Neural cell (in vitro differentiated cells): Measurements from ENCODE around the gene RGS10.
"Not testable (repeated sequence)": the region's sequence is repeated elsewhere in the genome, so short reads cannot be mapped to it uniquely, and the experiment has no call there.

Experiments
- EZH2 ChIP-seq: fragments of 200-600, 300-800 bp; shearing (Covaris generic), sonication (generic); IDR thresholded peaks from 2 replicates; pipeline ENCODE4 v1.6.1; 2014; ENCODE audit warnings: antibody characterized with exemption, low read length, borderline replicate concordance, mild to moderate bottlenecking; ENCODE audit not compliant: insufficient read depth, poor library complexity, severe bottlenecking
- MXI1 ChIP-seq: fragments of 450-650 bp; conservative IDR thresholded peaks from 2 replicates; pipeline ENCODE4 v1.6.1; 2014; ENCODE audit warnings: antibody characterized with exemption, mild to moderate bottlenecking; ENCODE audit not compliant: poor library complexity, severe bottlenecking
- POLR2AphosphoS5 ChIP-seq: IDR thresholded peaks from 2 replicates; pipeline ENCODE4 v1.6.1; 2012
- SMC3 ChIP-seq: fragments of 450-650 bp; conservative IDR thresholded peaks from 2 replicates; pipeline ENCODE4 v1.6.1; 2014; ENCODE audit warnings: antibody characterized with exemption, mild to moderate bottlenecking, moderate library complexity; ENCODE audit not compliant: poor library complexity
- TAF1 ChIP-seq: IDR thresholded peaks from 2 replicates; pipeline ENCODE4 v1.6.1; 2012; ENCODE audit warnings: low read depth
- TF ChIP-seq, protein P1 (sequence below): fragments of 450-650 bp; IDR thresholded peaks from 2 replicates; pipeline ENCODE4 v1.5.1; 2014; ENCODE audit warnings: antibody characterized with exemption, mild to moderate bottlenecking, moderate library complexity; ENCODE audit not compliant: poor library complexity, severe bottlenecking
- TF ChIP-seq, protein P2 (sequence below): IDR thresholded peaks from 2 replicates; pipeline ENCODE4 v1.6.1; 2012; ENCODE audit warnings: borderline replicate concordance

DNA sequence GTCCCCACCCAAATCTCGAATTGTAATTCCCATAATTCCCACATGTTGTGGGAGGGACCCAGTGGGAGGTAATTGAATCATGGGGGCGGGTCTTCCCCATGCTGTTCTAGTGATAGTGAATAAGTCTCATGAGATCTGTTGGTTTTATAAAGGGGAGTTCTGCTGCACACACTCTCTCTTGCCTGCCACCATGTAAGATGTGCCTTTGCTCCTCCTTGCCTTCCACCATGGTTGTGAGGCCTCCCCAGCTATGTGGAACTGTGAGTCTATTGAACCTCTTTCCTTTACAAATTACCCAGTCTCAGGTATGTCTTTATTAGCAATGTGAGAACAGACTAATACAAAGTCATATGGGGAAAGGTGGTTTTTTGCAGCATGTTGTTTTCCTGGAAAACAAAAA lies 79.3 kb downstream of the RGS10 start:
- TF ChIP-seq, protein P1, sequence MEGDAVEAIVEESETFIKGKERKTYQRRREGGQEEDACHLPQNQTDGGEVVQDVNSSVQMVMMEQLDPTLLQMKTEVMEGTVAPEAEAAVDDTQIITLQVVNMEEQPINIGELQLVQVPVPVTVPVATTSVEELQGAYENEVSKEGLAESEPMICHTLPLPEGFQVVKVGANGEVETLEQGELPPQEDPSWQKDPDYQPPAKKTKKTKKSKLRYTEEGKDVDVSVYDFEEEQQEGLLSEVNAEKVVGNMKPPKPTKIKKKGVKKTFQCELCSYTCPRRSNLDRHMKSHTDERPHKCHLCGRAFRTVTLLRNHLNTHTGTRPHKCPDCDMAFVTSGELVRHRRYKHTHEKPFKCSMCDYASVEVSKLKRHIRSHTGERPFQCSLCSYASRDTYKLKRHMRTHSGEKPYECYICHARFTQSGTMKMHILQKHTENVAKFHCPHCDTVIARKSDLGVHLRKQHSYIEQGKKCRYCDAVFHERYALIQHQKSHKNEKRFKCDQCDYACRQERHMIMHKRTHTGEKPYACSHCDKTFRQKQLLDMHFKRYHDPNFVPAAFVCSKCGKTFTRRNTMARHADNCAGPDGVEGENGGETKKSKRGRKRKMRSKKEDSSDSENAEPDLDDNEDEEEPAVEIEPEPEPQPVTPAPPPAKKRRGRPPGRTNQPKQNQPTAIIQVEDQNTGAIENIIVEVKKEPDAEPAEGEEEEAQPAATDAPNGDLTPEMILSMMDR: not testable (repeated sequence)
- TF ChIP-seq, protein P2, sequence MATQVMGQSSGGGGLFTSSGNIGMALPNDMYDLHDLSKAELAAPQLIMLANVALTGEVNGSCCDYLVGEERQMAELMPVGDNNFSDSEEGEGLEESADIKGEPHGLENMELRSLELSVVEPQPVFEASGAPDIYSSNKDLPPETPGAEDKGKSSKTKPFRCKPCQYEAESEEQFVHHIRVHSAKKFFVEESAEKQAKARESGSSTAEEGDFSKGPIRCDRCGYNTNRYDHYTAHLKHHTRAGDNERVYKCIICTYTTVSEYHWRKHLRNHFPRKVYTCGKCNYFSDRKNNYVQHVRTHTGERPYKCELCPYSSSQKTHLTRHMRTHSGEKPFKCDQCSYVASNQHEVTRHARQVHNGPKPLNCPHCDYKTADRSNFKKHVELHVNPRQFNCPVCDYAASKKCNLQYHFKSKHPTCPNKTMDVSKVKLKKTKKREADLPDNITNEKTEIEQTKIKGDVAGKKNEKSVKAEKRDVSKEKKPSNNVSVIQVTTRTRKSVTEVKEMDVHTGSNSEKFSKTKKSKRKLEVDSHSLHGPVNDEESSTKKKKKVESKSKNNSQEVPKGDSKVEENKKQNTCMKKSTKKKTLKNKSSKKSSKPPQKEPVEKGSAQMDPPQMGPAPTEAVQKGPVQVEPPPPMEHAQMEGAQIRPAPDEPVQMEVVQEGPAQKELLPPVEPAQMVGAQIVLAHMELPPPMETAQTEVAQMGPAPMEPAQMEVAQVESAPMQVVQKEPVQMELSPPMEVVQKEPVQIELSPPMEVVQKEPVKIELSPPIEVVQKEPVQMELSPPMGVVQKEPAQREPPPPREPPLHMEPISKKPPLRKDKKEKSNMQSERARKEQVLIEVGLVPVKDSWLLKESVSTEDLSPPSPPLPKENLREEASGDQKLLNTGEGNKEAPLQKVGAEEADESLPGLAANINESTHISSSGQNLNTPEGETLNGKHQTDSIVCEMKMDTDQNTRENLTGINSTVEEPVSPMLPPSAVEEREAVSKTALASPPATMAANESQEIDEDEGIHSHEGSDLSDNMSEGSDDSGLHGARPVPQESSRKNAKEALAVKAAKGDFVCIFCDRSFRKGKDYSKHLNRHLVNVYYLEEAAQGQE: not testable (repeated sequence)
- not testable (repeated sequence) for TF ChIP-seq SMC3, MXI1, TAF1, POLR2AphosphoS5, EZH2
